Mammary epithelial cell (primary cell): ENCODE data around the gene RELCH.

Experiments
- CTCF ChIP-seq, 2 donors: IDR thresholded peaks in 1 of 2; conservative IDR thresholded peaks in 1 of 2; 2 replicates each; pipeline ENCODE4 v1.5.1; 2011 to 2012; ENCODE audit warnings: inconsistent platforms in 2 of 2, low read length in 2 of 2, mild to moderate bottlenecking in 2 of 2, control low read depth in 1 of 2, low read depth in 1 of 2; ENCODE audit not compliant: insufficient read depth in 1 of 2; ENCODE audit errors: extremely low read depth in 1 of 2
- EZH2 ChIP-seq: IDR thresholded peaks from 2 replicates; pipeline ENCODE4 v1.6.1; 2012; ENCODE audit warnings: low read length, inconsistent platforms, borderline replicate concordance

DNA sequence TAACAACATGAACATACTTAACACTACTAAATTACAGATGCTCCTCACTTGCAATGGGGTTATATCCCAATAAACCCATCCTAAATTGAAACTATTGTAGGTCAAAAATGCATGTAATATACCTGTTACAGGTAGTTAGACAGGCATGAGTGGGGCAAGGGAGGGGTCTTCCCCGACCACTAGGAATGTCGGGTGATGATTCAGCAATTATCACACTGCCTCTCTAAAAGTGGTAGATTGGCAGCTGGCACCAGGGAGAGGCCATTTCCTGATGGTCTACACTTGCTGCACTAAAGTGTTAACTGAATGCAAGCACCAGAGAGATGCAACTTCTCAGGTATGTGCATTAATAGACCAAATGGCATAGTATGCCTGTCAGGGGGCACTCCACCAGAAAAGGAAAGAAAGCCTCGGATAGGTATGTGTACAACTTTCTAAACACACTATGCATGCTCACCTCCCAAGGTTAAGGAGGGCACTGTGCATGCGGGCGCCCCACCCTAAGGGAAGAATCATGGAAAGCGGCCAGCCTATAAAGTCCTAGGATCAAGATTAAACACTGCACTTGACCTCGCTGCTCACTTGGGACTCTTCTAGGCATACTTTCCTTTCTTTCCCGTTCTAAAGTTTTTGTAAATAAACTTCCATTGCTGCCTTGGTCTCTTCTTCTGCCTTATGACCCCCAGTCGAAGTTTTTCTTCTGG is 35.8 kb upstream of the RELCH start:
- no peak for TF ChIP-seq CTCF (conservative IDR thresholded peaks at IDR 0.05 in 1 of 2, IDR thresholded peaks at IDR 0.05 in 1 of 2; ENCODE audit: extremely low read depth in 1 of 2, insufficient read depth in 1 of 2, low read depth in 1 of 2, low read length in 2 of 2)
- TF ChIP-seq EZH2 = no peak
